Measurements from ENCODE around the gene ZNF12.
A peak's percentile ranks its signal among the peaks of the same experiment; 100 is the strongest.
"Not testable (repeated sequence)": the region's sequence is repeated elsewhere in the genome, so short reads cannot be mapped to it uniquely, and the experiment has no call there.

Gene ZNF12

DNA sequence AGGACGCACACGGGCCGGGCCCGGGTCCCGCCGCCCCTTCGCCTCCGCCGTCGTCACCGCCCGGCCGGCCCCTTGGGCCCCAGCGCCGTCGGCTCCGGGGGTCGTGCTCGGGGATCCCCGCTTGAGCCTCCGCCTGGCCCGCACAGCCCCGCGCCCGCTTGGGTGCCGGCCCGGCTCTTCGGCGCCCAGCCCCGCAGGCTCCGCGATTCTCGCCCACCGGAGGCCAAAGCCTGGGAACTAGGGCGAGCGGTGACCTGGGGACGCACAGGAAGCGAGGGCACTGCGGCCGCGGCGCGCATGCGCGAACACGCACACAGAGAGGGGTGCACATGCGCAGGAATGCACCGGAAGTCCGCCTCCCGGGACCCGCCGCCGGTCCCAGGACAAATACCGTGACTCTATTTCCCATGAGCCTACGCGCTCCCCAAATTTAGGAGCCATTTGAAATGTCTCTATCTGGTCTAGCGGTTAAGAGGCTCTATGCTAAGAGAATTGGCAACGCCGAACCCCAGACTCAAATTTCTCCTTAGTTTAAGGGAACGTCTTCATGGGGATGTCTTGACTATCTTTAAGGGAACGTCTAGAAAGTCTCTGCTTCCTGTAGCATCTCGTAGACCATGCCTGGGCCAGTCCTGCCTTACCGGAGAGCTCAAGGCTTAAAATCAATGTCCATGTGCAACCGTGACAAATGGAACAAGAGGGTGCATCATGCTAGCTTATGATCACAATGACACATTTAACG lies at the start of gene ZNF12:
ZNF12 (minus strand) TSS at position 282 of the 742 bp plus-strand sequence. CDS start 1,774 bp downstream, outside the sequence.
- peak; percentile 86 for DNase-seq (ENCODE audit: low read depth)

DNA sequence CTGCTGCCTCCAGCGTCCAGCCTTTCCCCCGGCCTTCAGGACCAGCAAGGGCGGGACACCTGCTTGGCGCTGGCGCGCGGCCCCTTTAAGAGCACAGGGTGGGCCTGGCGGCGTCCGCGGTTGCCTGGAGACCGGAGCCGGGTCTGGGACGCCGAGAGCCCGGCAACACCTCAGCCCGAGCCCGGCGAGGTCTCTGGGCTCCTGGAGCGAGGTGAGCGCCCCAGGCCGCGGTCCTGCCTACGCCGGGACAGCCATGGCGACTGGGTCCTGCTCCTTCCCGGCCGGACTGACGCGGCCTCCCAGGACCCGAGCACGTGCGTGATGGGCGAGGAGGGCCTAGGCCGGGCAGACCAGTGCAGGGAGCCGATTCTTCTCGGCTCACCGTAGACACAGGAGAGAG lies 47.2 kb upstream of the ZNF12 start, which contains the start of gene RSPH10B2:
RSPH10B2 (plus strand) TSS at position 140 of the 400 bp plus-strand sequence. CDS start 3,575 bp downstream, outside the sequence.
- DNase-seq (ENCODE audit: low read depth): not testable (repeated sequence)

DNA sequence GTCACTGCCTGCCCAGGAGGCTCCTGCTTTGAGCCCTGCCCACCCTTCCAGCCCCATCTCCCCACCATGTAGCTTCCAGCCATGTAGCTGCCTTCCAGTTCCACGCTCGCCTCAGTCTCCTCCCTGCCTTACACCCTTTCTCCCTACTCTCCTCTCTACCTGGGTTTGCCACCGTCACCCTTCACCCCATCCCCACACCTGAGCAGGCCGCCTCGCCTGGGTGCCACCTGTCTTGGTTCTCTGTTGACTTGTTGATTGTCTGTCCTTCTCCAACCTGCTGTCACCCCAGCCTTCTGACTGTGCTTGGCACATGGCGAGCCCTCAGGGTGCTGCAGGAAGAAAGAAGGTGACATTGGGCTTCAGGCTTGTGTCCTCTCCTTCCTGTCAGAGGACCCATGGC lies 43.4 kb upstream of the ZNF12 start:
- DNase-seq (ENCODE audit: low read depth): not testable (repeated sequence)

DNA sequence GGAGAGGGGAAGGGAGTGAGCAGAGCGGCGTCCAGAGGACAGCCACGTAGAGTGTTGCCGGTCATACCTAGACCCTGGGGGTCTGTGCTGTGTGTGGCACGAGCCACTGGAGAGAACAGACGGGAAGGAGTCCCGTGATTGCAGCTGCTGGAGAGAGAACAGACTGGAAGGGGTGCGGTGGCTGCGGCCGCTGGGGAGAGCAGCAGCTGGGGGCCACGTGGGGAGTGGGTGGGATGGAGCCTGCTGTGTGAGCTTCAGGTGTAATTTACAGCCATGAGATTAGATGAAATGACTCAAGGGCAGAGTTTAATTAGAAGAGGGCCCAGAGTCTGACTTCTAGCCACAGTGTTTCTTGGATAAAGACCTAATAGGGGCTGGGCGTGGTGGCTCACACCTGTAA lies 42.6 kb upstream of the ZNF12 start:
- not testable (repeated sequence) for DNase-seq (ENCODE audit: low read depth)

DNA sequence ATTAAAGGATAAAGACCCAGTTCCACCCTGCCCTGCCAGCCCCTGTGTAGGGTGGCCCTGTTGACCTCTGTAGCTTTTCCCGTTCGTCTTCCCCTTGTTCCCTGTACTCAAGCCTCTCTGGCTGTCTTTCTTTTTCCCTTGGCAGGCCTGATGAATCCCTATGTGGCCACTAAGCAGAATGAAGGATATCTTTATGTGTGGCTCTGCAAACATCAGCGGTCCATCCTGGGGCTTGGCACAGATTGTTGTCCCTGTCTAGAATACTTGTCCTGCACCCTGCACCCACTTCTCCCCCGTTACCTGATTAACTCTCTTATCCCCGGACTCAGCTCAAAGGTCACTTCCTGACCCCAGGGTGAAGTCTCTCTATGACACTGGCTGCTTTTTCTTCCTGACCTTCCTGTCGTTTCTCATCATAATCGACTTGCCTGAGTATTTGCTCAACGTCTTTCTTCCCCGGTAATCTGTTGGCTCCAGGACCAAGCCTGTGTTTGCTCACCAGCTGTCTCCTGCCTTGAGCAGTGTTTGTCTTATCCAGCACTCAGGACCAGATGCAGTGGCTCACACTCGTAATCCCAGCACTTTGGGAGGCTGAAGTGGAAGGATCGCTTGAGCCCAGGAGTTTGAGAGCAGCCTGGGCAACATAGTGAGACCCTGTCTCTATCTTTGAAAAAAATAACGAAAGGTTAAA lies 37.8 kb upstream of the ZNF12 start:
- DNase-seq (ENCODE audit: low read depth): not testable (repeated sequence)

DNA sequence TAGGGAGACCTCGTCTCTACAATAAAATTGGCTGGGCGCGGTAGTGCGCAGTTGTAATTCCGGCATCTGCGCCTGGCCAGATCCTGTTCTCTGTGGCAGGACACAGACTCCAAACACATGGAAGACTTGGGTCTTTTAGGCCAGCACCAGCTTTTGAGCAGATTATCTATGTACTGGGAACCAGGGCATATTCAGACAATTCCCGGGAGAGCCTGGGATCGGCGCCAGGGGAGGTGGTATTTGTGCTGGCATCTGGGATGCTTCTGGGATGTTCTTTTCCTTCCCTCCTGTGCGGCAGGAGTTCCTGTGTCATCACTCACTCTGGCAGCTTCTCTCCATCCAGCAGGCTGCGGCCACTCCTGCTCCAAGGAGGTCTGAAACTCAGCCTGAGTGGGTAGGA lies 31.7 kb upstream of the ZNF12 start:
- DNase-seq (ENCODE audit: low read depth): not testable (repeated sequence)

GRCh38 chr7:6730343-6730633 lies 23.5 kb upstream of the ZNF12 start:
- no peak for DNase-seq (ENCODE audit: low read depth)

- DNase-seq (ENCODE audit: low read depth): peak; percentile 79
Observed at GRCh38 chr7:6729492-6730342, 23.0 kb upstream of the ZNF12 start.

GRCh38 chr7:6728893-6729491 lies 22.2 kb upstream of the ZNF12 start:
- DNase-seq (ENCODE audit: low read depth): not testable (repeated sequence)

GRCh38 chr7:6727663-6728062 lies 20.9 kb upstream of the ZNF12 start:
- no peak for DNase-seq (ENCODE audit: low read depth)

- not testable (repeated sequence) for DNase-seq (ENCODE audit: low read depth)
Observed at GRCh38 chr7:6726341-6726740, 19.6 kb upstream of the ZNF12 start.

GRCh38 chr7:6725003-6725402 lies 18.3 kb upstream of the ZNF12 start:
- DNase-seq (ENCODE audit: low read depth): no peak

GRCh38 chr7:6724351-6724750 lies 17.6 kb upstream of the ZNF12 start:
- not testable (repeated sequence) for DNase-seq (ENCODE audit: low read depth)

- no peak for DNase-seq (ENCODE audit: low read depth)
Observed at GRCh38 chr7:6718124-6718523, 11.4 kb upstream of the ZNF12 start.

GRCh38 chr7:6715898-6716297 lies 9.2 kb upstream of the ZNF12 start:
- DNase-seq (ENCODE audit: low read depth): not testable (repeated sequence)

- DNase-seq (ENCODE audit: low read depth): no peak
Observed at GRCh38 chr7:6714360-6714759, 7.6 kb upstream of the ZNF12 start.

DNA sequence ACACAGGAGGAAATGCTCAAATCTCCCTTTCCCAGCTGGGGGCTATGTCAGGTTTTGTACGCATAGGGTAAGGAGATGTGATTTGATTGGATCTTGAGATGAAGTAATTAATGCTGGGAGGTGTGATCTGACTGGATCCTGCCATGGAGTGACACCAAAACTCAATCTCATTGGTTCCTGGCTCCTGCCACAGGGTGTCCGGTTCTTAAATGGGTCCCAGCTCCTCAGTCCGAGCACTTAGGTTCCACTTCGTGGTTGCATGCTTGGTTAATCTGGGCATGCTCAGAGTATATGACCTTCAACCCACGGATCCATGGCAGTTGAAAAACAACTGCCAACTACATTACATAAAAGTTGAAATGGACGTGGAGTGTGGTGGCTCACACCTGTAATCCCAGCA lies 3.1 kb upstream of the ZNF12 start:
- no peak for DNase-seq (ENCODE audit: low read depth)

GRCh38 chr7:6708304-6708703 lies 1.6 kb upstream of the ZNF12 start:
- no peak for DNase-seq (ENCODE audit: low read depth)

DNA sequence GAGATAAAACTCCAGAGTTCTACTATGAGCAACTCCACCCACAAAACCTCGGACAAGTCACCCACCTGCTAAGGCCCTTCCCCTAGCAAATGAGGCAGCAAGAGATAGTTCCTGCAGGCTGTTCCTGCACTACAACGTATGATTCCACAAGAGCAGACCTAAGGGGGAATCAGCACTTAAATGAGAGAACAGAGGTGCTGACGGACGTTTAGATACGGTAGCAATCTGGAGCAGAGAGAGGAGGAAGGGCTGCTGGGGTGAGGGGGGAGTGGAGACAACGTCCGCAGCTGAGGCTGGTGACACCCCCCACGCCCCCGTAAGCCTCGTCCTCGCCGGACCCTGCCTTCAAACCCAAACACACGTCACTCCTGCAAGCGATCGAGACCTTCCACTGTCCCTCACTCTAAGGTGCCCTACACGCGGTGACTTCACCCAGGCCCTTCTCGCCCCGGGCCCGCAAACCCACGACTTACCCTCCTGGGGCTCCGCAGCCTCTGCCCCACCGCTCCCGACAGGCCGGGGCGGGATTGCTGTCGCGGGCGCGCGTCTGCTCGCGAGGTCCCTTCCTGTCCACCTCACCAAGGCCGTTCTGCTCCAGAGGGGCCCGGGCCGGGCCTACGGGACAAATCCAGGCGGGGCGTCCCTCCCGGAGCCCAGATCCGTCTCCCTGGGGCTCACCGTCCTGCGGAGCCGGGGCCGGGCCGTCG lies 635 bp downstream of the ZNF12 start:
- peak; percentile 8 for DNase-seq (ENCODE audit: low read depth)

DNA sequence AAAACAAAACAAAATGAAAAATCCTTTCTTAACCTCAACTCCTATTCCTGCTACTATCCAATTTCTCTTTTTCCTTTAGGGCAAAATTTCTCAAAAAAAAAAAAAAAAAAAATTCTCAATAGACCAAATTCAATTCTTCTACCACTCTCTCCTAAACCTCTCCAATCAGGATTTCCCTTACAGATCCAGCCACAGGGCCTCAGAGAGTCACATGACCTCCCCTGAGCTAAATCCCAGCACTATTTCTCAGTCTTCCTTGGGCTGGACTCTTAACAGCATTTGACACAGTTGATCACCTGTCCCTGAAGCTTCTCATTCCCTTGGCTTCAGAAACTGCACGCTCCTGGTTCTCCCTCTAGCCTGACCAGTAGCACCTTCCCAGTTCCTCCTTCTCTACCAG lies 4.9 kb downstream of the ZNF12 start:
- no peak for DNase-seq (ENCODE audit: low read depth)

GRCh38 chr7:6700793-6701192 lies 6.0 kb downstream of the ZNF12 start:
- DNase-seq (ENCODE audit: low read depth): no peak
